ENCODE data around the gene PDE6B.
A peak's percentile ranks its signal among the peaks of the same experiment; 100 is the strongest.

PDE6B gene

DNA sequence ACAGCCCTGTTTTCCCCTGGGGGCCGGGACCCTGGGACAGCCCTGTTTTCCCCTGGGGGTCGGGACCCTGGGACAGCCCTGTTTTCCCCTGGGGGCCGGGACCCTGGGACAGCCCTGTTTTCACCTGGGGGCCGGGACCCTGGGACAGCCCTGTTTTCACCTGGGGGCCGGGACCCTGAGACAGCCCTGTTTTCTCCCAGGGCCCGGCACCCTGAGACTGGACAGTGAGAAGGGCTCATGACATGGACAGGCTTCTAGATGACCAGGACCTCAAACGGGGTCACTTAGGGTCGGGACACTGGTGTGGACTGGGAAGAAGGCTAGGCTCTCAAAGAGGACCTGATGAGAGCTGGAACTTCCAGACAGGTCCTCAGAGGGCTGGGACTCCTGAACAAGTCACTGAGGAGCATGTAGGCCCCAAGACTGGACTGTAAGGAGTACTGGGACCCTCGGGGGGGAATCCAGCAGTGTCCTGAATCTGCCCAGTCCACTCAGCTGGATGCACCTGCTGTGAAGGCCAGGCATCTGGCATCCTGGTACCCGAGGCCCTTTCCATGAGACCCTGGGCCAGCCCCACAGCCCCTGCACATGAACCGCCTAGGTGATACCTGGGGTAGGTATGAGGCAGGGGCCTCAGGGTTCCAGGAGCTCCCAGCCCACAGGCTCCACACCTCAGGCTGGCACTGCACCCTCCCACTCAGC, 82.7 kb downstream of the PDE6B start:
- peak overlapping the region; percentile 1 for H3K4me3 ChIP-seq (ENCODE audit: control insufficient read depth, low read depth, low read length)

DNA sequence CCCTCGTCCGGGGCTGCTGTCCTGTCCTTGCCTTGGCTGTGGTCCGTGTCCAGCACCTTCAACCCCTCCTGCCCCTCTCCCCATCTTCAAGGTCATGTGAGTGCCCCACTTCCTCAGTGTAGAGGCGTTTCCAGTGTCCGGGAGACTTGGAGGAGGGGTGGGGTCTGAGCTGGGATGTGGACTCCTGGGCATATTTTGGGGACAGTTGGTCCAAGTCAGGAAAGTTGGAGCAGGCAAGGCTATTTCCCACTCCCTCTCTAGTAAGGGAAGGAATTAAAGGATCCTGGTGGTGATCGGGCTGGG, 83.2 kb downstream of the PDE6B start:
- no peak for DNase-seq (ENCODE audit: low read depth)
- TF ChIP-seq, protein P1, sequence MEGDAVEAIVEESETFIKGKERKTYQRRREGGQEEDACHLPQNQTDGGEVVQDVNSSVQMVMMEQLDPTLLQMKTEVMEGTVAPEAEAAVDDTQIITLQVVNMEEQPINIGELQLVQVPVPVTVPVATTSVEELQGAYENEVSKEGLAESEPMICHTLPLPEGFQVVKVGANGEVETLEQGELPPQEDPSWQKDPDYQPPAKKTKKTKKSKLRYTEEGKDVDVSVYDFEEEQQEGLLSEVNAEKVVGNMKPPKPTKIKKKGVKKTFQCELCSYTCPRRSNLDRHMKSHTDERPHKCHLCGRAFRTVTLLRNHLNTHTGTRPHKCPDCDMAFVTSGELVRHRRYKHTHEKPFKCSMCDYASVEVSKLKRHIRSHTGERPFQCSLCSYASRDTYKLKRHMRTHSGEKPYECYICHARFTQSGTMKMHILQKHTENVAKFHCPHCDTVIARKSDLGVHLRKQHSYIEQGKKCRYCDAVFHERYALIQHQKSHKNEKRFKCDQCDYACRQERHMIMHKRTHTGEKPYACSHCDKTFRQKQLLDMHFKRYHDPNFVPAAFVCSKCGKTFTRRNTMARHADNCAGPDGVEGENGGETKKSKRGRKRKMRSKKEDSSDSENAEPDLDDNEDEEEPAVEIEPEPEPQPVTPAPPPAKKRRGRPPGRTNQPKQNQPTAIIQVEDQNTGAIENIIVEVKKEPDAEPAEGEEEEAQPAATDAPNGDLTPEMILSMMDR (conservative IDR thresholded peaks at IDR 0.05; ENCODE audit: control insufficient read depth, insufficient read depth, low read depth, low read length): no peak
- peak overlapping the region; percentile 1 for H3K4me3 ChIP-seq (ENCODE audit: control insufficient read depth, low read depth, low read length)

More for the DNA sequence above, 82.7 kb downstream of the PDE6B start:
- TF ChIP-seq, protein P1 (conservative IDR thresholded peaks at IDR 0.05; ENCODE audit: control insufficient read depth, insufficient read depth, low read depth, low read length): no peak
- no peak for DNase-seq (ENCODE audit: low read depth)

DNA sequence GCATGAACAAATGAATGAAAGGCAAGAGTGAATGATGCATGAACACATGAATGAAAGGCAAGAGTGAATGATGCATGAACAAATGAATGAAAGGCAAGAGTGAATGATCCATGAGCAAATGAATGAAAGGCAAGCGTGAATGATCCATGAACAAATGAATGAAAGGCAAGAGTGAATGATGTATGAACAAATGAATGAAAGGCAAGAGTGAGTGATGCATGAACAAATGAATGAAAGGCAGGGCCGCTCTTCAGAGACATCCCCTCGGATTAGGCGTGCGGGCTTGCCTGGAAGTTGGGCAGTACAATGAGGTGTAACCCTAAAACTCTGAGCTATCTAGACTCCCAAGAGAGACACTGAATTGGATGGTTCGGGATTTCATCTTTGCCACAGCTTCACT, 84.0 kb downstream of the PDE6B start:
- TF ChIP-seq, protein P1 (conservative IDR thresholded peaks at IDR 0.05; ENCODE audit: control insufficient read depth, insufficient read depth, low read depth, low read length): no peak
- no peak overlapping the region for H3K4me3 ChIP-seq (ENCODE audit: control insufficient read depth, low read depth, low read length)
- DNase-seq (ENCODE audit: low read depth): no peak

DNA sequence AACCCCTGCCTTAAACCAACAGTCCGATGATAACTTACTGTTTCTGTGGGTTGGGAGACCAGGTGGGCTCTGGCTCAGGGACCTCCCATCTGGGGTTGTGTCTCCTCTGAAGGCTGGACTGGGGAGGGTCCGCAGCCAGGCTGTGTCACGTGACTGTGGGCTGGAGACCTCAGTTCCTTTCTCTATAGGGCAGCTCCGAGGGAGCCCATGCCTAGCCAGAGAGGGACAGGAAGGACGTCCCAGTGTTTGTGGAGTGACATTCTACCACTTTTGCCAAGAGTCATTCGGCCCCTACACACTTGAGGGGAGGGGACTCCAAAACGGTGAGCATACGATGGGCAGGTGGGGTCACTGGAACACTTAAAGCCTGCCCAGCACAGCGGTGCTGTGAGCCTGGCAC, 84.7 kb downstream of the PDE6B start:
- no peak for DNase-seq (ENCODE audit: low read depth)
- H3K4me3 ChIP-seq (ENCODE audit: control insufficient read depth, low read depth, low read length): no peak overlapping the region
- TF ChIP-seq, protein P1 (conservative IDR thresholded peaks at IDR 0.05; ENCODE audit: control insufficient read depth, insufficient read depth, low read depth, low read length): no peak

DNA sequence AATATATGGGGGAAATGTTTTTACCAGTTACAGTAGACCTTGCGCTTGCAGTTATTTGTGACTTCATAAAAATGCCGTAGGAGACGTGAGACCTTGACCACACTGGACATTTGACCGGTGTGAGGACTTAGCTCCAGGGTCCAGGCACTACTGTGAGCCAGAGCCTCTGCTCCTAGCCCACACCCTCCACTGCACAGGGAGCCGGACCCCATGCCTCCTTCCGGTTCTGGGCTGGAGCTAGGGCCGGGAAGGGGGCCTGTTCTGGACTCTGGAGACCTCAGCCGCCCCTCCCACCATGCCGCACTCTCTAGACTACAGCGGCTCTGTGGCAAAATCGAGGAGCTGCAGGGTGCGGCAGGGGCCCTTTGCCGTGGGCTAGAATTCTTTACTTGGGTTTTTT, 85.5 kb downstream of the PDE6B start:
- TF ChIP-seq, protein P1 (conservative IDR thresholded peaks at IDR 0.05; ENCODE audit: control insufficient read depth, insufficient read depth, low read depth, low read length): no peak
- H3K4me3 ChIP-seq (ENCODE audit: control insufficient read depth, low read depth, low read length): no peak overlapping the region
- no peak for DNase-seq (ENCODE audit: low read depth)

DNA sequence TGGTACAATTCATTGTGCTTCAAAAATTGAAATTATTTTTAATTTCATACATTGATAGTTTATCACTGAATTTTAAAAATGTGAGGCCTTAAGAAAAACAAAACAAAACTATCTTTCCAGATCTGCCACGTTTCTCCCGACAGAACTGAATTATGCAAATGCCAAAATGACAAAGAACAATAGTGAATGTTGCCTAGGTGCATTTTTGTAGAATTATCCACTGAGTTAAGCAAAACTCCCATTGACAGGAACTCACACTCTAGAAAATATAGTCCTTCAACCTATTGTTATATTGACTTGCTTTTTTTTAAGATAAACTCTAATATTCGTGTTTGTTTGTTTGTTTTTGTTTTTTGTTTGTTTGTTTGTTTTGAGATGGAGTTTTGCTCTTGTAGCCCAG, 86.7 kb downstream of the PDE6B start:
- H3K4me3 ChIP-seq (ENCODE audit: control insufficient read depth, low read depth, low read length): no peak overlapping the region
- DNase-seq (ENCODE audit: low read depth): no peak
- TF ChIP-seq, protein P1 (conservative IDR thresholded peaks at IDR 0.05; ENCODE audit: control insufficient read depth, insufficient read depth, low read depth, low read length): no peak
